Measurements from ENCODE around the gene CMIP.
"Not testable (repeated sequence)": the region's sequence is repeated elsewhere in the genome, so short reads cannot be mapped to it uniquely, and the experiment has no call there.

CMIP gene

GRCh38 chr16:81565321-81566028 is 120.9 kb downstream of the CMIP start:
- DNase-seq (ENCODE audit: low read depth in 2 of 2, low spot score in 1 of 2), result no peak

DNA sequence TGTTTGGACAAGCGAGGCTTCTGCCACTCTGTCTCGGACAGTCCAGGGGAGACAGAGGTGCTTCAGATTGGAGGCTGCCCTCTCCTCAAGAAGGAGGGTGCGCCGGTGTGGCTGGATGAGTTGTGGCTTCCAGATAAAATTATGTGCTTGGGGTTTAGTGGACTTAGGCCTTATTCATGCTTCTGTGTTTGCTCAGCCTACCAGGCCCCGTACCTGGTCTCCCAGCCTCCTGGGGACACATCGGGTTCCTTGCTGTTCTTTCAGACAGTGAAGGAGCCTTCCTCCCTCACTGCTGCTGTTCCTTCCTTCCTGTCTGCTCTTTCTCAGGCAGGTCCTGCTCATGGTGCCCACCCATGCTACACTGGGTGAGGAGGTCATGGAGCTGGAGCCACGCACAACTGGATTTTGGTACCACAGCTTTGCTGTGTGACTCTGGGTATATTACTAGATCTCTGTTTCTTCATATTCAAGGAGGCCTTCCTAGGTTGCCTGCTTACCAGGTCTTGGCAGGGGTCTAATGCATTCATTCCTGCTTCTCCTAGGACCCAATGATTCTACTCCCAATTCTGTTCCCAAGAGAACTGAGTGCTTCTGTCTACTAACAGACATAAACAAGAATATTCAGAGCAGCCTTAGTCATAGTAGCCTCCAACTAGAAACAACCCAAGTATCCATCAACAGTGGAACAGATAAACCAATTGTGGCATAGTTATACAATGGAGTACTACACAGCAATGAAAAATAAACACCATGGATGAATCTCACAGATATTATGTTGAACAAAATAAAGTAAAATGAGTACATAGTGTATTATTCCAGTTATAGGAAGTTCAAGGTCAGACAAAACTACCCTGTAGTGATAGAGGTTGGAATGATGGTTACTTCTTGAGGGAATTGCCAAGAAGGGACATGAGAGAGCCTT is 121.7 kb downstream of the CMIP start:
- DNase-seq (ENCODE audit: low read depth in 2 of 2, low spot score in 1 of 2), result no peak

DNA sequence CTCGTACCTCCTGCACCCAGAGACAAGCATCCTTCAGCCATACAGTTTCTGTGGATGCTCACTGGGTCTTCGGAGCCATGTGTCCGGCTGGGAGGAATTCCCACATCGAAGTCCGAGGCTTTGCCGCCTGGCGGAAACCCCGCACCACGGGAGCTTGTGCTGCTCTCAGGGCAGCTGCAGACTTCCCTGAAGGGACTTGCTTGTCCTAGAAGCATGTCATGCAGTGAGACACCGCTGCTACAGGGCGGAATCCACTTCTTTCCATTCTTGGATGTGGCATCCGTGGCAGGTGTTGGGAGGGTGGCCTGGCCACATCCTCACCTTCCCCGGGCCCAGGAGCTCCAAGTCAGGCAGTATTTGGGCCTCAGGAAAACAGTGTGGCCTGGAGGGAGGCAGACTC is 122.5 kb downstream of the CMIP start:
- DNase-seq (ENCODE audit: low read depth in 2 of 2, low spot score in 1 of 2), result no peak

GRCh38 chr16:81567987-81568748 is 123.6 kb downstream of the CMIP start:
- DNase-seq (ENCODE audit: low read depth in 2 of 2, low spot score in 1 of 2), result no peak

DNA sequence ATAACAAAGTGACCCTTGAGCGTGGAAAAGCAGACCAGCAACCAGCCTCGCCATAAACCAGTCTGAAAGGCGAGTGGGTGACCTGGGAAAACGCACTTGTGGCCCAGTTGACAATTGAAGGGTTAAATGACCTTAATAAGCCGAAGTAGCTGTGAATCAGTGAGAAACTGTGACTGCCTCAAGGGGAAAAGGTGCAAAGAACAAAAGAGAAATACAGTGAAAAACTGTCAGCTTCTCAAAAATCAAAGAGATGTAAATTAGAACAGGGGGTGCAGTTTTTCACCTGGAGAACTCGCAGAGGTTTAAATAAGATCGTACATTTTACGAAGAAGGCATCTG is 124.1 kb downstream of the CMIP start:
- no peak for DNase-seq (ENCODE audit: low read depth in 2 of 2, low spot score in 1 of 2)

DNA sequence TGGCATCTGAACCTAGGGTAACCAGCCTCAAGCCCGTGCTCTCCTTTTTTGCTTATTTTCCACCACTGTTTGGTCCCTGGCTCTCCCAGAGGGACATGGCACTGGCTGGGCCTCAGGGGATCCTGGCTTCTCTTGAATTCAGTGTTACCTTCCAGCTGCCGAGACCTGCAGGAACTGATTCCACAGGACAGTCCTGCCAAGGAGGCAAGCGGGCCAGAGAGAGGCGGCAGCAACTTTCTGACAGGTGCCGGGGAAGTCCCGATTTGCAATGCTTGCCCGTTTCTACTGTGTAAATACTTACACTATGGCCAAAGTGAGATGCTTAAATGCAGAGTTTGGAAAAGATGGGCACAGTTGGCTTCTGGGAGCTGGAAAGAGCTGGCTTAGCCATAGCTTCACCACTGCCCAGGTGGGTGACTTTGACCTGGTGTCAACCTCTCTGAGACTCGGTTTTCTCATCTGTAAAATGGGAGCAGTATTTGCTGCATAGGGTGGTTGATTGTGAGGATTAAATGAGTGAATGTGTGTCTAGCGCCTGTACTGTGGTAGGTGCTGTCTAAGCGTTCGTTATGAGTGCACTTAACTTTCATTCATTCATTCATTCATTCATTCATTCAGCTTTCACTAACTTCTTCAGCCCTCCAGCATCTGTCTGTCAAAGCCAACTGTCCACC is 124.9 kb downstream of the CMIP start:
- no peak for DNase-seq (ENCODE audit: low read depth in 2 of 2, low spot score in 1 of 2)

DNA sequence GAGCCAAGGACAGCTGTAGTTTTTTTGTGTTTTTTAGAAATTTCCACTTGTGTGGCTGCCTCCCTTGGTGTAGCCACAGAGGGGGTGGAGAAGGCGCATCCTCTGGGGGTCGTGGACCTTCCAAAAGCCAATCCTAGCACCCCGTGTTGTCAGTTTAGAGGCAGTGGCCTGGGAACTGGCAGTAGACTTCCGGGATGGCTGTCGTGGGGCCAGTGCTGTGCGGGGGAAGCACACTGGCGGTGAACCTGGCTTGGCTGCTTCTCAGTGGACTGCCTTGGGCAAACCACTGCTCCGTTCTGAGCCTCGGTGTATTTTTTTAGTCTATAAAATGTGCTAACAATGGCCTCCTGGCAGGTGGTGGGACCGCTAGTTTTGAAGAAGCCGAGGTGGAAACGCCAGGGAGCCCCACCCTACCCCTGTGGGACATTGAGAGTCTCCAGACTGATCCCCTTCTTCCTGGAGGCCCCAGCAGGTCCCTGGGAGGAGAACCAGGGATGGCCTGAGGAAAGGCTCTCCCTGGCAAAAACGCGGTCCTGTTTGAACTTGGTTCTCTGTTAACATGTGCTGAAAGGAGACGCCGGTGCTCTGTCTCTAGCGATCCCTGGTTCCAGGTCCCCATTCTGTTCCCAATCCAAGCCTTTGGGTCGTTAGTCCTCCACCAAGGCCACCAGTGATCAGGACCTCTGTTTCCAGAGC is 125.7 kb downstream of the CMIP start:
- no peak for DNase-seq (ENCODE audit: low read depth in 2 of 2, low spot score in 1 of 2)

GRCh38 chr16:81571175-81571574 is 126.6 kb downstream of the CMIP start:
- no peak for DNase-seq (ENCODE audit: low read depth in 2 of 2, low spot score in 1 of 2)

GRCh38 chr16:81571592-81572385 is 127.2 kb downstream of the CMIP start:
- DNase-seq (ENCODE audit: low read depth in 2 of 2, low spot score in 1 of 2), result no peak

DNA sequence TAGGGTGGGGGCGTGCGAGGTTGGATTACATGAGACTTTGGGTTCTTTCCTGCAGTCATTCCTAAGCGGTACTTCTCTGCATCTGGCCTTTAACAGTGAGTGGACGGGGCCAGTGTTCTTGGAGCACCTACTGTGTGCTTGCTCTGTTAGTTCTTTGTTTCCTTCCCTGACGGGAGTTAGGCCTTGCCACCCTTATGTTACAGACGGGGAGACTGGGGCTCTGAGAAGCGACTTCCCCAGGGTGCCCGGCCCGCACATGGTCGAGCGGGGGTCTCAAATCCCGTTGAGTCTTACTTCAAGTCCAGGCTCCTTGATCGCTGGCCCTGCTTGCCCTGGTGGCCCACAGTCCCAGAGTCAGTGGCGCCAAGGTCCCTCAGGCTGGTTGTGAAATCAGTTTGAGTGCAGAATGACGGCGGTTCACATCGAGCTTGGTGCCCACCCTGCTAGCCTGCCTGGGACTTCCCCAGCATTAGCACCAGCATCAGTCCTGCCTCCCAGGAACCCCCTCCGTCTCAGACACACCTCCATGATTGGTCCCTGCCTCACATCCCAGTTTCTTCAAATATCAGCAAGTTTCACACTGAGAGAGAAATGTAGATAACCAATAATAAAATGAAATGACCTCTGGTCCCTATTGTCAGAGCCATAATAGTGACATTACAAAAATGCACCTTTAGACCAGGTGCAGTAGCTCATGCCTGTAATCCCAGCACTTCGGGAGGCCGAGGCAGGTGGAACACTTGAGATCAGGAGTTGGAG is 128.0 kb downstream of the CMIP start:
- no peak for DNase-seq (ENCODE audit: low read depth in 2 of 2, low spot score in 1 of 2)

- DNase-seq (ENCODE audit: low read depth in 2 of 2, low spot score in 1 of 2), result no peak
Observed at GRCh38 chr16:81573533-81574020, 129.0 kb downstream of the CMIP start.

GRCh38 chr16:81574168-81574567 is 129.6 kb downstream of the CMIP start:
- DNase-seq (ENCODE audit: low read depth in 2 of 2, low spot score in 1 of 2), result no peak

DNA sequence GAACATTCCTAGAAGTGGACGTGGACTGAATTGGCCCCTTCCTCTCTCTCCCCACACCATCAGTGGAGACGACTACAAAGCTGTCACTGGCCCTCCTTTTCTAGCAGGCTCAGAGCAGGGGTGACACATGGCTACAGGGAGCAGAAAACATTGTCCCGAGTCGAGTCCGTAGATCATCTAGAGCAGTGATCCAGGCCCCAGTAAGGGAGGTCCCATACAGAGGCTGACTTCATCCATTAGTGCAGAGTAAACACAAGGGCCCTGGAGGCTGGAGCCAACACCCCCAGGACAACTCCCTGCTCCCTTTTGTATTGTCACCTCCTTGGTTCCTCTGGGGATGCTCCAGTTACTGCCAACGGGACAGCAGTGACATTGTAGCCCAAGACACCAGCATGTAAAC is 130.7 kb downstream of the CMIP start:
- no peak for DNase-seq (ENCODE audit: low read depth in 2 of 2, low spot score in 1 of 2)

GRCh38 chr16:81575834-81576233 is 131.2 kb downstream of the CMIP start:
- no peak for DNase-seq (ENCODE audit: low read depth in 2 of 2, low spot score in 1 of 2)

DNA sequence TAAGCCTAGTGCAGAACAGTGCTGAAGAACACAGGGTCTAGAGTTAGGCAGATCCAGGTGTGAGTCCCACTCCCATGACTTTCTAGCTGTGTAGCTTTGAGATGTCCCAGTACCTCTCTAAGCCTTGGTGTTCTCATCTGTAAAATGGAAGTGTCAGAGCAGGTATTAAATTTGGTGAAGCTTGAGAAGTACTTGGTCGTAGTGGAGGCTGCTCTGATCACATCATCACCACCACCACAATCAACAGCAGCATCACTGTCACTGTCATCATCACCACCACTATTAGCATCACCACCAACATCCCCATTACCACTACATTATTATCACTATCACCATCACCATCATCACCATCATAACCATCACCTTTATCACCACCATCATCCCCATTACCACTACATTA is 132.1 kb downstream of the CMIP start:
- no peak for DNase-seq (ENCODE audit: low read depth in 2 of 2, low spot score in 1 of 2)

DNA sequence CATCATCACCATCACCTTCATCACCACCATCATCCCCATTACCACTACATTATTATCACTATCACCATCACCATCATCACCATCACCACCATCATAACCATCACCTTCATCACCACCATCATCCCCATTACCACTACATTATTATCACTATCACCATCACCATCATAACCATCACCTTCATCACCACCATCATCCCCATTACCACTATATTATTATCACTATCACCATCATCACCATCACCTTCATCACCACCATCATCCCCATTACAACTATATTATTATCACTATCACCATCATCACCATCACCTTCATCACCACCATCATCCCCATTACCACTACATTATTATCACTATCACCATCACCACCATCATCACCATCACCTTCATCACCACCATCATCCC is 132.7 kb downstream of the CMIP start:
- DNase-seq (ENCODE audit: low read depth in 2 of 2, low spot score in 1 of 2), result not testable (repeated sequence)

- no peak for DNase-seq (ENCODE audit: low read depth in 2 of 2, low spot score in 1 of 2)
Observed at GRCh38 chr16:81578076-81578475, 133.5 kb downstream of the CMIP start.

DNA sequence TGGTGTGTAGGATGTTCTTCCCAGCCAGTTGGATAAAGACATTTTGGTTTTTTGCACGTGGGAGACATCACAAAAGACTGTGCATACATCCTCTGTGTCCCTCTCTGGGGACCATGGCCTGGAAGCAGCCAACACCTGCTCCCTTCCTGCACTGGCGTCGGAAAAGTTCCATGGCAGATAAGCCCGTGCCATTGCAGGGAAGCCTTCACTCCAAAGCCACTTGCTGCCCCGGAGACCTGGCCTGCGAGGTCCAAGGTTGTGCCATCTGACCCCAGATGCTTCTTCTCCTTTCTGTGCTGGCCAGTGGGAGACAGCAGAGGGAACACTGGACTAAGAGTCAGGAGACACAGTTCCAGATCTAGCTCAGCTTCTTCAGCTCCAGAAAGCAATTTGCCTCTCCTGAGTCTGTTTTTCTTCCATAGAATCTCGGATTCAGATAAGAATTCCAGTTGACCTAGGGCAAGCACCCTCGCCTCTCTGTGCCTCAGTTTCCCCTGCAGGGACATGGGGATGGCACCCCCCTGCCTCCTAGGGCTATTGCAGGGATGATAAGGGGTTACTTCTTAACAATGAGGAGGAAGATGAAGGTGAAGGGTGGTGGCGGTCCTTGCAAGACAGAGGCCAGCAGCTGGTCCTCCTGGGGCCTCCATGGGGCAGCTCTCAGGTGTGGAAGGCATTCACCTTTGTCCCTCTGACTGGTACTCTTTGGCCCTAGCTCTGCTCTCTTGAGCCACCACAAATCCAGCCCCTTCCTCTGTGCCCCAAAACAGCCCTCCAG is 134.2 kb downstream of the CMIP start:
- no peak for DNase-seq (ENCODE audit: low read depth in 2 of 2, low spot score in 1 of 2)

Measured in stimulated activated CD8-positive, alpha-beta memory T cell treated with anti-CD3 and anti-CD28 coated beads, Interleukin-4, amount 100 ng/mL, for 4 hours (primary cell).